ENCODE measurements around the gene DSEL.

- TF ChIP-seq CTCF (conservative IDR thresholded peaks at IDR 0.05) (no peak), ZFX (IDR thresholded peaks at IDR 0.05) (no peak)
These were observed 20.1 kb downstream of the DSEL start for GRCh38 chr18:67496469-67496868.
